Measurements from ENCODE around the gene CRKL. TPM values are rescaled to one million over a fixed set of nuclear protein-coding genes. Genes with fewer than 3 reads are reported as not detected.

The CRKL gene, protein sequence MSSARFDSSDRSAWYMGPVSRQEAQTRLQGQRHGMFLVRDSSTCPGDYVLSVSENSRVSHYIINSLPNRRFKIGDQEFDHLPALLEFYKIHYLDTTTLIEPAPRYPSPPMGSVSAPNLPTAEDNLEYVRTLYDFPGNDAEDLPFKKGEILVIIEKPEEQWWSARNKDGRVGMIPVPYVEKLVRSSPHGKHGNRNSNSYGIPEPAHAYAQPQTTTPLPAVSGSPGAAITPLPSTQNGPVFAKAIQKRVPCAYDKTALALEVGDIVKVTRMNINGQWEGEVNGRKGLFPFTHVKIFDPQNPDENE
- total RNA-seq, result 10 to 100 TPM; 30.3 to 47.6 TPM

GRCh38 chr22:20916916-20917810, at the start of gene CRKL:
Gene CRKL, plus strand, starts transcription at chr22:20917407. Its CDS starts 528 bp downstream, at chr22:20917935.

GRCh38 chr22:20966883-20967696, 49.9 kb downstream of the CRKL start, which contains the start of gene AIFM3:
Gene AIFM3, plus strand, starts transcription at chr22:20967255. Its CDS starts 690 bp downstream, at chr22:20967945.

DNA sequence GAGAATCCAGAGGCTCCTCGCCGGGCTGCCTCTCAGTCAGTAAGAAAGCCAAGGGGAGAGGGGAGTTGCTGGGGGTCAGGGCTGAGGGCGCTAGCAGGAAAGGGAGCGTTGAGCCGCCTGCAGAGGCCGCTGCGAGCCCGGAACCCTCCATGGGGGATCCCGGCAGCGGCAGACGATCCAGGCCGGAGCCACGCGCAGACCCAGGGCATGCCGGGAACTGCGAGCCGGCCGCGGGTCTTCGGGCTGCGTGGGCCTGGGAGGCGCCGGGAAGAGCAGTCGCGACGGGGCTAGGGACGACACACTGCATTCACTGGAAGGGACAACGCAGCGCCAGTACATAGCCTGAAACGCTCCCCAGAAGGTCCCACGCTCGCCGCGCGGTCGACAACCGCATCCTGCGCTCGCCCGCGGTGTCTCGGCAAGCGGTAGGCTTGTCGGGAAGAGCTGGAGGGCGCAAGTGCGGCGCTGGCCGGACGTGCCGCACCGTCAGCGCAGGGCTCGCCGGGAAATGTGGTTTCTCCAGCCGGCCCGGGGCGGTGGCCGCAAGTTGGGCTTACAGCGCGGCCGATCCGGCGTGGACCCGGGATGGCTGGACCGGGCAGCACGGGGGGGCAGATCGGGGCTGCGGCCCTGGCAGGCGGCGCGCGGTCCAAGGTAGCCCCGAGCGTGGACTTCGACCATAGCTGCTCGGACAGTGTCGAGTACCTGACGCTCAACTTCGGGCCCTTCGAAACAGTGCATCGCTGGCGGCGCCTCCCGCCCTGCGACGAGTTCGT, 64.8 kb downstream of the CRKL start, which contains the start of gene LZTR1:
LZTR1 (plus strand) TSS at position 511 of the 776 bp plus-strand sequence; CDS start at position 586, 75 bp downstream.

DNA sequence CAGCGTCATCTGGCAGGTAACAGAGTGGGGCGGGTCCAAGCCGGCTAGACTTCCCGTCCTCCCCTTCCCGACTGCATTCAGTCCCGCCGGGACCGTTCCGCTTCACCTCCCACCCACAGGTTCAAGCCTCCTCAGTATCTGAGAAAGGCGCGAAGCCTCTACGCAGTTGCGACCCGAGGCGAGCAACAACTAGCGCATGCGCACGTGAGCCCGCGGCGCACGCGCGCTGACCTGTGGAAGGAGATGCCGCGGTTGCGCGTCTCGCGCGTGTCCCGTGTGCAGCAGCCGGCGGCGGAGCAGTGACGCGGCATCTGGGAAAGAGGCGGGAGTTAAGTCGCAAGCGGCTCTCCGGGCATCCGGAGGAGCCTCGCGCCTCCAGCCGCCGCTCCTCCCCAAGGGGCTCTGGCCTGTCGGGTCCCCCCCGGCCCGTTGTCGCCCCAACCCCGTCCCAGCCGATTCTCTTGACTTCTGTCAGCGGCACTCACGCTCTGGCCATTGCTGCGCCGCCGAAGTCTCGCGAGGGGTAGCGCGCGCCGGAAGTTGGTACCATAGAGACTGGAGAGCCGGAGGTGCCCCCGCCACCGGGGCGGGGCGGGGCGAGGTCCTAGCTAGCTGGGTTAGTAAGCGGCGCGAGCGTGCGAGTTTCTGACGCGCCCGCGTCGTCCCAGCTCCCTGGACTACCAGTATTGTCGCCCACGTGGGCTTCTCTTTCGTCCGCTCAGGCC, 84.6 kb downstream of the CRKL start, which contains the start of gene THAP7:
THAP7 (minus strand) TSS at position 518 of the 725 bp plus-strand sequence; CDS start at position 311, 207 bp downstream.

Other genes starting within 250 kb of the CRKL start
- under 1 TPM in 1 of 2 donors, not detected in 1; under 0.01 TPM for gene SERPIND1, start 143.3 kb upstream of the CRKL start, total RNA-seq
- gene PI4KA, start 58.6 kb upstream of the CRKL start, total RNA-seq, result 10 to 100 TPM; 54.9 to 56.1 TPM
- 10 to 100 TPM; 12.4 to 14.7 TPM for gene SNAP29, start 58.4 kb upstream of the CRKL start, total RNA-seq
- 1 to 10 TPM; 1.7 to 2.3 TPM for gene AIFM3, start 49.8 kb downstream of the CRKL start, total RNA-seq
- gene LZTR1, start 64.9 kb downstream of the CRKL start, total RNA-seq, result 10 to 100 TPM; 47.0 to 63.3 TPM
- 10 to 100 TPM; 31.0 to 32.6 TPM for gene THAP7, start 84.7 kb downstream of the CRKL start, total RNA-seq
- gene P2RX6, start 97.8 kb downstream of the CRKL start, total RNA-seq, result 1 to 10 TPM; 3.7 to 3.8 TPM
- 1 to 10 TPM; 2.8 to 4.3 TPM for gene SLC7A4, start 115.2 kb downstream of the CRKL start, total RNA-seq
- gene LRRC74B, start 128.5 kb downstream of the CRKL start, total RNA-seq, result under 1 TPM in 1 of 2 donors, not detected in 1; under 0.01 TPM

Data from melanocyte of skin (primary cell).